GM12801 (cell line): Measurements from ENCODE around the gene PML.
"Not testable (repeated sequence)": the region's sequence is repeated elsewhere in the genome, so short reads cannot be mapped to it uniquely, and the experiment has no call there.

Experiments
- TF ChIP-seq, protein P1 (sequence below): IDR thresholded peaks from one replicate; pipeline ENCODE4 v1.5.1; 2011; ENCODE audit warnings: control low read depth; ENCODE audit not compliant: insufficient read length; ENCODE audit errors: extremely low read depth

Gene PML

DNA sequence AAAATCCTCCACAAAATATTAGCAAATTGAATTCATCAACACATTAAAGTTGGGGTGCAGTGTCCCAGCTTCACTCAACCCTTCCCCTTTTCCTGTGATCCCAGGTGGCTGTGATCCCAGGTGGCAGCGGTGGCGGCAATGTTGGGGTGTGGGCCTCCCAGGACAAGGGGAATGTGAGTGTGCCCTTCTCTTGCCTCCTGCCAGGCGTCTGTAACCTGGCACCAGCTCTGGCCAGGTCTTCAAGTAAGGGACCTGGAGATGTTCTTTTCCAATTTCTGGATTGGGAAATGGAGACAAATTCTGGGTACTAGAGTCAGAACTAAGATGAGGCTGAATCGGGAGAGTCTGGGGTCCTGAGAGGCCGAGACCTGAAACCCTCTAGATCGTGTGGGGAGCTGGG is 67.7 kb downstream of the PML start:
- TF ChIP-seq, protein P1, sequence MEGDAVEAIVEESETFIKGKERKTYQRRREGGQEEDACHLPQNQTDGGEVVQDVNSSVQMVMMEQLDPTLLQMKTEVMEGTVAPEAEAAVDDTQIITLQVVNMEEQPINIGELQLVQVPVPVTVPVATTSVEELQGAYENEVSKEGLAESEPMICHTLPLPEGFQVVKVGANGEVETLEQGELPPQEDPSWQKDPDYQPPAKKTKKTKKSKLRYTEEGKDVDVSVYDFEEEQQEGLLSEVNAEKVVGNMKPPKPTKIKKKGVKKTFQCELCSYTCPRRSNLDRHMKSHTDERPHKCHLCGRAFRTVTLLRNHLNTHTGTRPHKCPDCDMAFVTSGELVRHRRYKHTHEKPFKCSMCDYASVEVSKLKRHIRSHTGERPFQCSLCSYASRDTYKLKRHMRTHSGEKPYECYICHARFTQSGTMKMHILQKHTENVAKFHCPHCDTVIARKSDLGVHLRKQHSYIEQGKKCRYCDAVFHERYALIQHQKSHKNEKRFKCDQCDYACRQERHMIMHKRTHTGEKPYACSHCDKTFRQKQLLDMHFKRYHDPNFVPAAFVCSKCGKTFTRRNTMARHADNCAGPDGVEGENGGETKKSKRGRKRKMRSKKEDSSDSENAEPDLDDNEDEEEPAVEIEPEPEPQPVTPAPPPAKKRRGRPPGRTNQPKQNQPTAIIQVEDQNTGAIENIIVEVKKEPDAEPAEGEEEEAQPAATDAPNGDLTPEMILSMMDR = no peak

DNA sequence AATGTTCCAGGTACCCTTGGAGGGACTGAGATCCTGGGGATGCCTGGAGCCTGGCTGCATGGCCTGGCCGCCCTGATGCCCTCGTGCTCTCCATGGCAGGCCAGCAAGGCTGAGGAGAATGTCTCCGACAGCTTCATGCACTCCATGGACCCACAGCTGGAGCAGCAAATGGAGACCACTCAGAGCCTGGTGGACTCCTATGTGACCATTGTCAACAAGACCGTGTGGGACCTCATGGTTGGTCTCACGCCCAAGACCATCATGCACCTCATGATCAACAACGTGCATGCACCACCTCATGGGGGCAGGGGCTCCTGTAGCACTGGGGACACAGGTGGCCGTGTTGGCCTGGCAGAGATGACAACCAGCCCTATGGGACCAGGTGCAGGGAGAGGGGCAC is 68.2 kb downstream of the PML start:
- TF ChIP-seq, protein P1 = no peak

DNA sequence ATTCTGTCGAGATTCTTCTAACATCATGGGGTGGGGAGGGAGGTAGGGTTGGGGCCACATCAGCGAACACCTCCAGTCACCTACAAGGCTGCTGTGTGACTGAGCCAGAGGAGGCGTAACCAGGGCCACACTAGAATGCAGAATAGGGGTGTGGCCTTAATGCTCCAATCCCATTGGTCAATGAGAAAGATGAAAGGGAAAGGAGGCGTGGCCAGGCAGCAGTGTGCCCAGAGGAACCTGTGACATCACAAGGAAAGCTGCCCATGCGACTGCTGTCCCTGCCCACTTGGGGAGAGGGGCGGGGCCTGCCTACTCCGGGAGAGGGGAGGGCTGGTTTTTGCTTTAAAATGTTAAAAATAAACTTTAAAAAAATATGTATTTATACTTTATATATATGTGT is 87.9 kb downstream of the PML start, which contains the start of gene GOLGA6A:
Gene GOLGA6A, minus strand, starts transcription at position 101 of the 400 bp plus-strand sequence. Its CDS starts 41 bp downstream, at position 60.
- TF ChIP-seq, protein P1 = not testable (repeated sequence)
